Panc1 (cell line): ENCODE results near the gene DNAI2.

Source experiments
- POLR2AphosphoS5 ChIP-seq: IDR thresholded peaks from 2 replicates; pipeline ENCODE4 v1.6.1; 2012; ENCODE audit warnings: mild to moderate bottlenecking, low read depth, low read length, moderate library complexity
- SIN3A ChIP-seq: IDR thresholded peaks from 2 replicates; pipeline ENCODE4 v1.6.1; 2012; ENCODE audit warnings: low read depth, mild to moderate bottlenecking, low read length, moderate library complexity, borderline replicate concordance; ENCODE audit not compliant: insufficient read depth
- TCF7L2 ChIP-seq: IDR thresholded peaks from 2 replicates; pipeline ENCODE4 v1.6.1; 2011; ENCODE audit warnings: mild to moderate bottlenecking, low read depth, low read length, inconsistent platforms
- TF ChIP-seq, protein P1 (sequence below): fragments of 450-650 bp; IDR thresholded peaks from 2 replicates; pipeline ENCODE4 v1.5.1; 2017; ENCODE audit warnings: mild to moderate bottlenecking
- TF ChIP-seq, protein P2 (sequence below), 2 experiments: IDR thresholded peaks; 2 replicates each; pipeline ENCODE4 v1.6.1; 2011 to 2012; ENCODE audit warnings: low read depth in 2 of 2, control low read depth in 1 of 2, low read length in 1 of 2, mild to moderate bottlenecking in 1 of 2, moderate library complexity in 1 of 2; ENCODE audit not compliant: insufficient read depth in 1 of 2

DNA sequence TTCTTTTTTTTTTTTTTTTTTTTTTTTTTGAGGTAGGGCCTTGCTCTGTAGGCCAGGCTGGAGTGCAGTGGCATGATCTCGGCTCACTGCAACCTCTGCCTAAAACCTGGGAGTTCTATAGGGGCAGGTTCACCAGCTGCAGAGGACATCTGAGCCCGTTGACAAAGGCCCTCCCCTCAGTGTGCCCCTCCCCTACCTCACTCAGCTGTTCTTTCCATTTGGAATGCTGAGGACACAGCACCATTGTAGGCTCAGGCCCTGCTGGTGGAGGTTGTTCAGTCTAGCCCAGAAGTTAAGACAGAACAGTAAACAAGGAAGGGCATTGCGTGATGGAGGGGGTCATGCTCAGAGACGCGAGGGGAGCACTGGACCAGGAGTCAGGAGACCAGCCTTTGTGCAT is 30.1 kb downstream of the DNAI2 start:
- TF ChIP-seq, protein P1, sequence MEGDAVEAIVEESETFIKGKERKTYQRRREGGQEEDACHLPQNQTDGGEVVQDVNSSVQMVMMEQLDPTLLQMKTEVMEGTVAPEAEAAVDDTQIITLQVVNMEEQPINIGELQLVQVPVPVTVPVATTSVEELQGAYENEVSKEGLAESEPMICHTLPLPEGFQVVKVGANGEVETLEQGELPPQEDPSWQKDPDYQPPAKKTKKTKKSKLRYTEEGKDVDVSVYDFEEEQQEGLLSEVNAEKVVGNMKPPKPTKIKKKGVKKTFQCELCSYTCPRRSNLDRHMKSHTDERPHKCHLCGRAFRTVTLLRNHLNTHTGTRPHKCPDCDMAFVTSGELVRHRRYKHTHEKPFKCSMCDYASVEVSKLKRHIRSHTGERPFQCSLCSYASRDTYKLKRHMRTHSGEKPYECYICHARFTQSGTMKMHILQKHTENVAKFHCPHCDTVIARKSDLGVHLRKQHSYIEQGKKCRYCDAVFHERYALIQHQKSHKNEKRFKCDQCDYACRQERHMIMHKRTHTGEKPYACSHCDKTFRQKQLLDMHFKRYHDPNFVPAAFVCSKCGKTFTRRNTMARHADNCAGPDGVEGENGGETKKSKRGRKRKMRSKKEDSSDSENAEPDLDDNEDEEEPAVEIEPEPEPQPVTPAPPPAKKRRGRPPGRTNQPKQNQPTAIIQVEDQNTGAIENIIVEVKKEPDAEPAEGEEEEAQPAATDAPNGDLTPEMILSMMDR: no peak
- TF ChIP-seq, protein P2, sequence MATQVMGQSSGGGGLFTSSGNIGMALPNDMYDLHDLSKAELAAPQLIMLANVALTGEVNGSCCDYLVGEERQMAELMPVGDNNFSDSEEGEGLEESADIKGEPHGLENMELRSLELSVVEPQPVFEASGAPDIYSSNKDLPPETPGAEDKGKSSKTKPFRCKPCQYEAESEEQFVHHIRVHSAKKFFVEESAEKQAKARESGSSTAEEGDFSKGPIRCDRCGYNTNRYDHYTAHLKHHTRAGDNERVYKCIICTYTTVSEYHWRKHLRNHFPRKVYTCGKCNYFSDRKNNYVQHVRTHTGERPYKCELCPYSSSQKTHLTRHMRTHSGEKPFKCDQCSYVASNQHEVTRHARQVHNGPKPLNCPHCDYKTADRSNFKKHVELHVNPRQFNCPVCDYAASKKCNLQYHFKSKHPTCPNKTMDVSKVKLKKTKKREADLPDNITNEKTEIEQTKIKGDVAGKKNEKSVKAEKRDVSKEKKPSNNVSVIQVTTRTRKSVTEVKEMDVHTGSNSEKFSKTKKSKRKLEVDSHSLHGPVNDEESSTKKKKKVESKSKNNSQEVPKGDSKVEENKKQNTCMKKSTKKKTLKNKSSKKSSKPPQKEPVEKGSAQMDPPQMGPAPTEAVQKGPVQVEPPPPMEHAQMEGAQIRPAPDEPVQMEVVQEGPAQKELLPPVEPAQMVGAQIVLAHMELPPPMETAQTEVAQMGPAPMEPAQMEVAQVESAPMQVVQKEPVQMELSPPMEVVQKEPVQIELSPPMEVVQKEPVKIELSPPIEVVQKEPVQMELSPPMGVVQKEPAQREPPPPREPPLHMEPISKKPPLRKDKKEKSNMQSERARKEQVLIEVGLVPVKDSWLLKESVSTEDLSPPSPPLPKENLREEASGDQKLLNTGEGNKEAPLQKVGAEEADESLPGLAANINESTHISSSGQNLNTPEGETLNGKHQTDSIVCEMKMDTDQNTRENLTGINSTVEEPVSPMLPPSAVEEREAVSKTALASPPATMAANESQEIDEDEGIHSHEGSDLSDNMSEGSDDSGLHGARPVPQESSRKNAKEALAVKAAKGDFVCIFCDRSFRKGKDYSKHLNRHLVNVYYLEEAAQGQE (IDR thresholded peaks at IDR 0.05; ENCODE audit: insufficient read depth in 1 of 2, low read depth in 2 of 2, low read length in 1 of 2): no peak
- TF ChIP-seq POLR2AphosphoS5 (no peak), SIN3A (no peak), TCF7L2 (no peak)
